ENCODE results near the gene CECR2.

GRCh38 chr22:17371448-17371847, 2.2 kb downstream of the CECR2 start:
- TF ChIP-seq ATF2 (IDR thresholded peaks at IDR 0.05; ENCODE audit: low read length) (no peak), CTCF (IDR thresholded peaks at IDR 0.05 in 2 of 3, conservative IDR thresholded peaks at IDR 0.05 in 1 of 3; ENCODE audit: control insufficient read depth in 2 of 3, extremely low read depth in 1 of 3, insufficient read depth in 1 of 3, low read depth in 3 of 3, low read length in 3 of 3) (no peak), CHD4 (IDR thresholded peaks at IDR 0.05) (no peak), ATF7 (IDR thresholded peaks at IDR 0.05; ENCODE audit: low read depth) (no peak), ZBED1 (IDR thresholded peaks at IDR 0.05; ENCODE audit: borderline replicate concordance) (no peak), E2F4 (IDR thresholded peaks at IDR 0.05; ENCODE audit: low read depth, low read length) (no peak)
